ENCODE data around the gene TMSB10. TPM values are rescaled to one million over a fixed set of nuclear protein-coding genes. Genes with fewer than 3 reads are reported as not detected.

Gene TMSB10
- total and polyA plus RNA-seq, 2 of the 13 experiments (the other 11 are each of a cell fraction or from before 2014, with no cell fraction given): 665 to 708 TPM

DNA sequence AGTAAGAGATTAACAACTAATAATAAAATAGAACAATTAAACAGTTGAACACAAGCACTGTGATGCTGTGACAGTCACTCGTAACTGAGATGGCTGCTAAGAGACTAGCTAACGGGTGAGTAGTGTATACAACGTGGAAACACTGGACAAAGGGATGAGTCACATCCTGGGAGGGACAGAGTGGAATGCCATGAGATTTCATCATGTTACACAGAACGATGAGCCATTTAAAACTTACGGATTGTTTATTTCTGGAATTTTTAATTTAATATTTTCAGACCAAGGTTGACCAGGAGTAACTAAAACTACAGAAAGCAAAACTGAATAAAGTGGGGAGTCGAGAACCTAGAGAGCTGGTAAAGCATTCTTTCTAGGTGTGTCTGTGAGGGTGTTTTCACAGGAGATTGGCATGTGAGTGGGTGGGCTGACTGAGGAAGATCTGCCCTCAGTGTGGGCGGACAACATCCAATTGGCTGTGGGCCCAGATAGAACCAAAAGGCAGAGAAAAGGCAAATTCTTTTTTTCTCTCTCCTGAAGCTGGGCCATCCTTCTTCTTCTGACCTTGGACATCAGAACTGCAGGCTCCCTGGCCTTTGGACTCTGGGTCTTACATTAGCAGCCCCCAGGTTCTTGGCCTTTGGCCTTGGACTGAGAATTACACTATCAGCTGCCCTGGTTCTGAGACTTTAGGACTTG is 14.6 kb downstream of the TMSB10 start (continued):
- TF ChIP-seq, protein P1, sequence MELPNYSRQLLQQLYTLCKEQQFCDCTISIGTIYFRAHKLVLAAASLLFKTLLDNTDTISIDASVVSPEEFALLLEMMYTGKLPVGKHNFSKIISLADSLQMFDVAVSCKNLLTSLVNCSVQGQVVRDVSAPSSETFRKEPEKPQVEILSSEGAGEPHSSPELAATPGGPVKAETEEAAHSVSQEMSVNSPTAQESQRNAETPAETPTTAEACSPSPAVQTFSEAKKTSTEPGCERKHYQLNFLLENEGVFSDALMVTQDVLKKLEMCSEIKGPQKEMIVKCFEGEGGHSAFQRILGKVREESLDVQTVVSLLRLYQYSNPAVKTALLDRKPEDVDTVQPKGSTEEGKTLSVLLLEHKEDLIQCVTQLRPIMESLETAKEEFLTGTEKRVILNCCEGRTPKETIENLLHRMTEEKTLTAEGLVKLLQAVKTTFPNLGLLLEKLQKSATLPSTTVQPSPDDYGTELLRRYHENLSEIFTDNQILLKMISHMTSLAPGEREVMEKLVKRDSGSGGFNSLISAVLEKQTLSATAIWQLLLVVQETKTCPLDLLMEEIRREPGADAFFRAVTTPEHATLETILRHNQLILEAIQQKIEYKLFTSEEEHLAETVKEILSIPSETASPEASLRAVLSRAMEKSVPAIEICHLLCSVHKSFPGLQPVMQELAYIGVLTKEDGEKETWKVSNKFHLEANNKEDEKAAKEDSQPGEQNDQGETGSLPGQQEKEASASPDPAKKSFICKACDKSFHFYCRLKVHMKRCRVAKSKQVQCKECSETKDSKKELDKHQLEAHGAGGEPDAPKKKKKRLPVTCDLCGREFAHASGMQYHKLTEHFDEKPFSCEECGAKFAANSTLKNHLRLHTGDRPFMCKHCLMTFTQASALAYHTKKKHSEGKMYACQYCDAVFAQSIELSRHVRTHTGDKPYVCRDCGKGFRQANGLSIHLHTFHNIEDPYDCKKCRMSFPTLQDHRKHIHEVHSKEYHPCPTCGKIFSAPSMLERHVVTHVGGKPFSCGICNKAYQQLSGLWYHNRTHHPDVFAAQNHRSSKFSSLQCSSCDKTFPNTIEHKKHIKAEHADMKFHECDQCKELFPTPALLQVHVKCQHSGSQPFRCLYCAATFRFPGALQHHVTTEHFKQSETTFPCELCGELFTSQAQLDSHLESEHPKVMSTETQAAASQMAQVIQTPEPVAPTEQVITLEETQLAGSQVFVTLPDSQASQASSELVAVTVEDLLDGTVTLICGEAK (IDR thresholded peaks at IDR 0.05): no peak
- TF ChIP-seq, protein P1 (CRISPR knock-in tag; IDR thresholded peaks at IDR 0.05): no peak; the same call in 1 of the 2 replicates
- TF ChIP-seq, protein P2, sequence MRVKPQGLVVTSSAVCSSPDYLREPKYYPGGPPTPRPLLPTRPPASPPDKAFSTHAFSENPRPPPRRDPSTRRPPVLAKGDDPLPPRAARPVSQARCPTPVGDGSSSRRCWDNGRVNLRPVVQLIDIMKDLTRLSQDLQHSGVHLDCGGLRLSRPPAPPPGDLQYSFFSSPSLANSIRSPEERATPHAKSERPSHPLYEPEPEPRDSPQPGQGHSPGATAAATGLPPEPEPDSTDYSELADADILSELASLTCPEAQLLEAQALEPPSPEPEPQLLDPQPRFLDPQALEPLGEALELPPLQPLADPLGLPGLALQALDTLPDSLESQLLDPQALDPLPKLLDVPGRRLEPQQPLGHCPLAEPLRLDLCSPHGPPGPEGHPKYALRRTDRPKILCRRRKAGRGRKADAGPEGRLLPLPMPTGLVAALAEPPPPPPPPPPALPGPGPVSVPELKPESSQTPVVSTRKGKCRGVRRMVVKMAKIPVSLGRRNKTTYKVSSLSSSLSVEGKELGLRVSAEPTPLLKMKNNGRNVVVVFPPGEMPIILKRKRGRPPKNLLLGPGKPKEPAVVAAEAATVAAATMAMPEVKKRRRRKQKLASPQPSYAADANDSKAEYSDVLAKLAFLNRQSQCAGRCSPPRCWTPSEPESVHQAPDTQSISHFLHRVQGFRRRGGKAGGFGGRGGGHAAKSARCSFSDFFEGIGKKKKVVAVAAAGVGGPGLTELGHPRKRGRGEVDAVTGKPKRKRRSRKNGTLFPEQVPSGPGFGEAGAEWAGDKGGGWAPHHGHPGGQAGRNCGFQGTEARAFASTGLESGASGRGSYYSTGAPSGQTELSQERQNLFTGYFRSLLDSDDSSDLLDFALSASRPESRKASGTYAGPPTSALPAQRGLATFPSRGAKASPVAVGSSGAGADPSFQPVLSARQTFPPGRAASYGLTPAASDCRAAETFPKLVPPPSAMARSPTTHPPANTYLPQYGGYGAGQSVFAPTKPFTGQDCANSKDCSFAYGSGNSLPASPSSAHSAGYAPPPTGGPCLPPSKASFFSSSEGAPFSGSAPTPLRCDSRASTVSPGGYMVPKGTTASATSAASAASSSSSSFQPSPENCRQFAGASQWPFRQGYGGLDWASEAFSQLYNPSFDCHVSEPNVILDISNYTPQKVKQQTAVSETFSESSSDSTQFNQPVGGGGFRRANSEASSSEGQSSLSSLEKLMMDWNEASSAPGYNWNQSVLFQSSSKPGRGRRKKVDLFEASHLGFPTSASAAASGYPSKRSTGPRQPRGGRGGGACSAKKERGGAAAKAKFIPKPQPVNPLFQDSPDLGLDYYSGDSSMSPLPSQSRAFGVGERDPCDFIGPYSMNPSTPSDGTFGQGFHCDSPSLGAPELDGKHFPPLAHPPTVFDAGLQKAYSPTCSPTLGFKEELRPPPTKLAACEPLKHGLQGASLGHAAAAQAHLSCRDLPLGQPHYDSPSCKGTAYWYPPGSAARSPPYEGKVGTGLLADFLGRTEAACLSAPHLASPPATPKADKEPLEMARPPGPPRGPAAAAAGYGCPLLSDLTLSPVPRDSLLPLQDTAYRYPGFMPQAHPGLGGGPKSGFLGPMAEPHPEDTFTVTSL (CRISPR knock-in tag; IDR thresholded peaks at IDR 0.05; ENCODE audit: borderline replicate concordance): peak; percentile 67
- peak; percentile 47 for TF ChIP-seq HDAC1 (CRISPR knock-in tag; IDR thresholded peaks at IDR 0.05)
- no peak for TF ChIP-seq PPARG (CRISPR knock-in tag; conservative IDR thresholded peaks at IDR 0.05)
- TF ChIP-seq ZNF326 (CRISPR knock-in tag; IDR thresholded peaks at IDR 0.05; ENCODE audit: borderline replicate concordance): no peak
- TF ChIP-seq ZNF101 (CRISPR knock-in tag; IDR thresholded peaks at IDR 0.05; ENCODE audit: borderline replicate concordance, low read depth): no peak
- peak; percentile 97 for TF ChIP-seq SP5 (CRISPR knock-in tag; IDR thresholded peaks at IDR 0.05; ENCODE audit: borderline replicate concordance, low read depth)
- peak; percentile 46; the same call in 1 of the 2 replicates for TF ChIP-seq ZNF24 (IDR thresholded peaks at IDR 0.05)
- TF ChIP-seq SIX1 (CRISPR knock-in tag; IDR thresholded peaks at IDR 0.05; ENCODE audit: borderline replicate concordance): no peak
- TF ChIP-seq SETDB1 (CRISPR knock-in tag; IDR thresholded peaks at IDR 0.05; ENCODE audit: borderline replicate concordance): no peak
- TF ChIP-seq, protein P3, sequence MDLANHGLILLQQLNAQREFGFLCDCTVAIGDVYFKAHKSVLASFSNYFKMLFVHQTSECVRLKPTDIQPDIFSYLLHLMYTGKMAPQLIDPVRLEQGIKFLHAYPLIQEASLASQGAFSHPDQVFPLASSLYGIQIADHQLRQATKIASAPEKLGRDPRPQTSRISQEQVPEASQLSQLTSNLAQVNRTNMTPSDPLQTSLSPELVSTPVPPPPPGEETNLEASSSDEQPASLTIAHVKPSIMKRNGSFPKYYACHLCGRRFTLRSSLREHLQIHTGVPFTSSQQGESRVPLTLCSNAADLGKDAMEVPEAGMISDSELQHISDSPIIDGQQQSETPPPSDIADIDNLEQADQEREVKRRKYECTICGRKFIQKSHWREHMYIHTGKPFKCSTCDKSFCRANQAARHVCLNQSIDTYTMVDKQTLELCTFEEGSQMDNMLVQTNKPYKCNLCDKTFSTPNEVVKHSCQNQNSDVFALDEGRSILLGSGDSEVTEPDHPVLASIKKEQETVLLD (CRISPR knock-in tag; IDR thresholded peaks at IDR 0.05; ENCODE audit: low read depth): no peak

Data from HepG2 (cell line).